Stimulated activated CD8-positive, alpha-beta memory T cell treated with anti-CD3 and anti-CD28 coated beads, Interleukin-12 subunit alpha, Interleukin-12 subunit beta, amount 100 ng/mL, for 1 hour (primary cell): ENCODE measurements around the gene ATF7.
"Not testable (repeated sequence)": the region's sequence is repeated elsewhere in the genome, so short reads cannot be mapped to it uniquely, and the experiment has no call there.

Source experiments
- DNase-seq: peaks from one replicate; pipeline ENCODE4 v3.0.0-alpha.2; 2020; ENCODE audit warnings: low read depth

The ATF7 gene

GRCh38 chr12:53626702-53627169 is 554 bp upstream of the ATF7 start:
- DNase-seq = no peak

- DNase-seq = no peak
These were observed 723 bp downstream of the ATF7 start for GRCh38 chr12:53625373-53625945.

DNA sequence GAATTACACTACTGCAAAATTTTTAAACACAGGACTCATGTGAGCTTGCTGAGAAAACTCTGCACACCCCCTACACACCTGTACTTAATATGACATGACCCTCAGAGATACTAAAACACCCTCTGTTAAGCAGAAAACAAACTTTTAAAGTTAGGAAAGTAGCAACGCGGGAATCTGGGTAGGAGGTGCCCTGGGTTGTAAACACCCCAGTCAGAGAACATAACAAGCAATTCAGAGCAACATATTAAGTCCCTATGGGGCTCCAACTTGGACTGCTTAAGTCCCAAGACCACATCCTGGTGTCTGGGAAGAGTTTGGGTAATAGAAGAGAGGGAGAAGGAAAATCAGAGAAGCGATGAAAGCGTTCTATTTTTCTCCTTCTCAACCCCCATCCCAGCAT is 1.2 kb downstream of the ATF7 start:
- no peak for DNase-seq

DNA sequence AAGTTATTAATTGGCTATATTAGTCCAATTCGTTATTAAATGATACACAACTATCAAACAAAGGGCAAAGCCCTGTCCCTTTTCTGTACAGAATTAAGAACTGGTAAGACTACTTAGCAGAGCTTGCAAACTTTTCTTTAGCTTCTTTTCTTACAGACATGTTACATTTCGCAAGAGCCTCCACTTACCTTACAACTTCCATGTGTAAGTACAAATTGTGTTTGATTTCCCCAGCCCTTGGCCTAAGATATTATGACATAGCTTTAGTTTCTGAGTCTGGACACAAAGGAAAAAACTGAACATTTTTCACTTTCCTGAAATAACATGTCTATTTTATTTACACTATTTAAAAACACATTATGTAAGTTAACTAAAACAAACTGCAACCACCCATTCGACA is 1.7 kb downstream of the ATF7 start:
- no peak for DNase-seq

GRCh38 chr12:53623548-53624385 is 2.4 kb downstream of the ATF7 start:
- no peak for DNase-seq

GRCh38 chr12:53622724-53623123 is 3.5 kb downstream of the ATF7 start:
- DNase-seq = no peak

GRCh38 chr12:53618275-53618674 is 7.9 kb downstream of the ATF7 start:
- no peak for DNase-seq

GRCh38 chr12:53617700-53618099 is 8.5 kb downstream of the ATF7 start:
- DNase-seq = no peak

GRCh38 chr12:53616950-53617349 is 9.2 kb downstream of the ATF7 start:
- DNase-seq = no peak

GRCh38 chr12:53613821-53614220 is 12.4 kb downstream of the ATF7 start:
- no peak for DNase-seq

GRCh38 chr12:53612978-53613377 is 13.2 kb downstream of the ATF7 start:
- no peak for DNase-seq

DNA sequence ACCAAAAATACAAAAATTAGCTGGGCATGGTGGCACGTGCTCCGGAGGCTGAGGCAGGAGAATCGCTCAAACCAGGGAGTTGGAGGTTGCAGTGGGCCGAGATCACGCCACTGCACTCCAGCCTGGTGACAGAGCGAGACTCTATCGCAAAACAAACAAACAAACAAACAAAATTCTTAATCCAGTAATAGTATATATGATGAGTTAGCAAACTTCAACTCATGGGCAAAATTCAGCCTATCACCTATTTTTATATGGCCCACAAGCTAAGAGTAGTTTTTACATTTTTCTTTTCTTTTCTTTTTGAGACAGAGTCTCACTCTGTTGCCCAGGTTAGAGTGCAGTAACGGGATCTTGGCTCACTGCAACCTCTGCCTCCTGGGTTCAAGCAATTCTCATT is 14.9 kb downstream of the ATF7 start:
- DNase-seq = no peak

DNA sequence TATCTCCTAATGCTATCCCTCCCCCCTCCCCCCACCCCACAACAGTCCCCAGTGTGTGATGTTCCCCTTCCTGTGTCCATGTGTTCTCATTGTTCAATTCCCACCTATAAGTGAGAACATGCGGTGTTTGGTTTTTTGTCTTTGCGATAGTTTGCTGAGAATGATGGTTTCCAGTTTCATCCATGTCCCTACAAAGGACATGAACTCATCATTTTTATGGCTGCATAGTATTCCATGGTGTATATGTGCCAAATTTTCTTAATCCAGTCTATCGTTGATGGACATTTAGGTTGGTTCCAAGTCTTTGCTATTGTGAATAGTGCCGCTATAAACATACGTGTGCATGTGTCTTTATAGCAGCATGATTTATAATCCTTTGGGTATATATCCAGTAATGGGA is 19.5 kb downstream of the ATF7 start:
- not testable (repeated sequence) for DNase-seq

DNA sequence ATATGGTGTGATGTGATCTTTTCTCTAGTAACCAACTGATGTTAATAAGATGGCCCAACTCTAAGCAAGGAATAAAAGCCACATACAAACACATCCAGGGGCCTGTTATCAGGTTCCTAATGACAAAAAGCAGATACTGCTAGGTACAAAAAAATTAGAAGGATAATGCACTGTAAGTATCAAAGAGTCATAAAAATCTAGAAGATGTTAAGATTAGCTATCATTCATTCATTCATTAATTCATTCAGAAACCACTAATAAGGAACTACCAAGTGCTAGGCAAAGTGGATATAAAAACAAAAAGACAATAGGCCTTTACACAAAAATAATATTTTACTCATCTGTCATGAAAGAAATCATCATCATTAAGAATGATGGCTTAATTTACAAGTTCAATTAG is 21.6 kb downstream of the ATF7 start:
- no peak for DNase-seq

GRCh38 chr12:53603804-53604203 is 22.4 kb downstream of the ATF7 start:
- no peak for DNase-seq

DNA sequence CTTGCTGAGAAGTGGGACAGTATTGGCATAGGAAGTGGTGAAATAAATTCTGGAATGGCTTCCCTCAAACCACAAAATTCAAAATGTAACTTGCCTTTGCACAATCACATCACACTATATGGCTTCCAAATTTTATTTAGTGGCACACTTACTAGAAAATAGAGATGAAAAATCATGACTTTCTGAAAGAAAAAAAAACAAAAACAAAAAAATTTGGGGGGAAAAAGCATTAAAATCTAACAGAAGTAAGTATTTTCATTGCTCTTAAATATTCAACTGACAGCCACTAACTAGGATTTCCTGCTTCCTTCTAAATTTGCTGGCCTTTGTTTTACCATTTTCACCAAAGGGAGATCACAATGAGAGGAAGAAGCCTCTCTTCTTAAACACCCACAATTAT is 23.0 kb downstream of the ATF7 start:
- DNase-seq = no peak

GRCh38 chr12:53602176-53602864 is 23.9 kb downstream of the ATF7 start:
- no peak for DNase-seq

GRCh38 chr12:53601296-53601847 is 24.8 kb downstream of the ATF7 start:
- no peak for DNase-seq

DNA sequence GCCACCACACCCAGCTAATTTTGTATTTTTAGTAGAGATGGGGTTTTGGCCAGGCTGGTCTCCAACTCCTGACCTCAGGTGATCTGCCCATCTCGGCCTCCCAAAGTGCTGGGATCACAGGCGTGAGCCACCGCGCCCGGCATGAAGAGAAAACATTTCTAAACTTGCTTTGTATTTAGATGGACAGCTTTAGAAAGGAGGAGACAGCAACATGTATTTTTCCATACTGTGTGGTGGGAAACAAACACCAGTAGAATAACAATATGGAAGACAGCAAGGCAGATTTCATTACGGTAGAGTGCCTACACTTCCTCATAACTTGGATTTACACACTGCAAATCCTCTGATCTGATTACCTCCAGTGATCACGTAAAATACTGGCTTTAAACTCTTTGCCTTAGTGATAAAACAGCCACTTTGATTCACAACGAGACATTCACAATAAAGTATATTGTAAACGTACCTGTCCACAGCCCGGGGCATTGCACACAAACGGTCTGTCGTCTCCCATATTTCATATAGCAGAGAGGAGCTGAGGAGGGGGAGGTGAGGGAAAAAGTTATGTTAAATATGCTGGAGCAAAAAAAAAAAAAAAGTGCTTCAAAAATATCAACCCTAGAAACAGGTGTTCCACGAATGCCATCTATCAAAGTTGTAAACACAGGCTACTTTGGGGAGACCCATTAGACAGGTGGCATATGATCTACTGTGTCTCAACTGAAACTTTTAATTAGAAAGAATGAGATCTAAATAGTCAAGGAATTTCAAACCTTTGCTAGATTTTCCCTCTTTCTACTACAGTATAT is 25.5 kb downstream of the ATF7 start:
- no peak for DNase-seq

DNA sequence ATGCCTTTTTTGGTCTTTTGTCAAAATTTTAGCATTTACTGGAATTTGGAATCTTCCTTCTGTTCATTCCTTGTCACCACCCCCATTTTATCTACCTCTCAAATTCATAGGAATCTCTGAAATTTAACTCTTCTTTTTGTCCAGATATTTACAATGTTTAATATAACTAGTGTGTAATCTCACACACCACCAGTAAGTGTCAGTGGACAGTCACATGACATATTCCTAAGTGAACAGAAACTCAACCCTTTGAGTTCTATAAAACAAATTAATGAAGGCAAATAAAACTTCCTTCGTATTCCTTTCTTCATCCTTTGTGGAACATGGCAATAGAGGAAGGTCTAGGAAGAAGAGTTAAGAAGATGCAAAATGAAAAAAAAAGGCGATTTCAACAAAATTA is 26.6 kb downstream of the ATF7 start:
- no peak for DNase-seq

DNA sequence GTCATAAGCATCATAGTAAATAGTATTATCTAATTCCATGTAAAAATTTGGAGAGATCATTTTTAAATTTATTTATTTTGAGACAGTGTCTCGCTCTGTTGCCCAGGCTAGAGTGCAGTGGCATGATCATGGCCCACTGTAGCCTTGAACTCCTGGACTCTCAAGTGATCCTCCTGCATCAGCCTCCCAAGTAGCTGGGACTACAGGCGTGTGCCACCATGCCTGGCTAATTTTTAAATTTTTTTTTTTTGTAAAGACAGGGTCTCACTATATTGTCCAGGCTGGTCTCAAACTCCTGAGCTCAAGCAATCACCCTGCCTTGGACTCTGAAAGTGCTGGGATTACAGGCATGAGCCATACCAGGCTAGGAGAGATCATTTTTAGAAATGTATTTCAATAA is 27.2 kb downstream of the ATF7 start:
- DNase-seq = not testable (repeated sequence)

DNA sequence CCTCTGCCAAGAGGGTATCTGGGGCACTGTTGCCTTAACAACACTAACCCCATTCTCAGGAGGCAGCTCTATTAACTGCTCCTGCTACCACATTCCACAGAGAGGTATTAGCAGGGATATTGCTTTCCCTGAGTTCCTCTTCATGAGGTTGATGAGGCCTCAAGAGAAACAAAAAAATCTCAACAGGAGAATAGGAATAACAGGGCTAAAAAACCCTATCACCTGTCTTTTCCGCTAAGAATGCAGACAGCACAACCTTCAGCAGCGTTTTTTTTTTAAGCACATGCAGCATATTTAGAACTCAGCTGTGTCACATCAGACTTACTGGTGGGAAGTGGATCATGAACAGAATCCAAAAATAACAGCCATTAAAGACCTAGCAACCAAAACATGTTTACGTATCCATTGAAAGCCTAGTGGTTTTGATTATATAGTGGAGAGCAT is 29.2 kb downstream of the ATF7 start:
- DNase-seq = no peak
